Measurements from ENCODE around the gene F2. TPM values are rescaled to one million over a fixed set of nuclear protein-coding genes. Genes with fewer than 3 reads are reported as not detected.

F2 gene
- total RNA-seq, 2 donors from 2014 or later: 0.89 to 1.5 TPM

GRCh38 chr11:46726206-46726862, 7.3 kb downstream of the F2 start:
- H3K36me3 ChIP-seq (ENCODE audit: control insufficient read depth, insufficient read depth, low read length): no peaks in the 10 kb centered on the region
- WGBS, 2 experiments (ENCODE audit: insufficient coverage in 1 of 2, insufficient read length in 1 of 2): 95% methylated on average over 22 to 26 of the region's 26 CpGs
- no peak overlapping the region for H3K9ac ChIP-seq (ENCODE audit: extremely low read depth, low read length, poor library complexity, severe bottlenecking)
- H3K9me3 ChIP-seq (ENCODE audit: control insufficient read depth, low read length): no peaks in the 10 kb centered on the region
- no peak overlapping the region for H3K4me3 ChIP-seq (ENCODE audit: low read length)
- H3K27ac ChIP-seq (ENCODE audit: low read depth, low read length): no peak overlapping the region
- Mint-ChIP-seq H3K4me3 (no peak overlapping the region), H3K4me1 (no peaks in the 10 kb centered on the region), H3K27me3 (ENCODE audit: insufficient read depth) (no peaks in the 10 kb centered on the region), H3K27ac (no peak overlapping the region), H3K9me3 (no peaks in the 10 kb centered on the region), H3K36me3 (ENCODE audit: low read depth) (no peaks in the 10 kb centered on the region)
- H3K27me3 ChIP-seq (ENCODE audit: control insufficient read depth, insufficient read depth, low read length, poor library complexity, severe bottlenecking): no peaks in the 10 kb centered on the region
- H3K4me1 ChIP-seq (ENCODE audit: control insufficient read depth, insufficient read depth, low read length): no peaks in the 10 kb centered on the region
- no peak for TF ChIP-seq CTCF (conservative IDR thresholded peaks at IDR 0.05)
- no peak for DNase-seq

GRCh38 chr11:46727952-46728658, 9.1 kb downstream of the F2 start:
- WGBS, 2 experiments (ENCODE audit: insufficient coverage in 1 of 2, insufficient read length in 1 of 2): 95 to 96% methylated on average over 14 to 17 of the region's 17 CpGs
- Histone ChIP-seq H3K27me3 (ENCODE audit: control insufficient read depth, insufficient read depth, low read length, poor library complexity, severe bottlenecking) (no peaks in the 10 kb centered on the region), H3K27ac (ENCODE audit: low read depth, low read length) (no peak overlapping the region), H3K9me3 (ENCODE audit: control insufficient read depth, low read length) (no peaks in the 10 kb centered on the region), H3K4me3 (ENCODE audit: low read length) (no peak overlapping the region), H3K4me1 (ENCODE audit: control insufficient read depth, insufficient read depth, low read length) (no peaks in the 10 kb centered on the region), H3K9ac (ENCODE audit: extremely low read depth, low read length, poor library complexity, severe bottlenecking) (no peak overlapping the region), H3K36me3 (ENCODE audit: control insufficient read depth, insufficient read depth, low read length) (no peaks in the 10 kb centered on the region)
- Mint-ChIP-seq H3K27me3 (ENCODE audit: insufficient read depth) (no peaks in the 10 kb centered on the region), H3K9me3 (no peaks in the 10 kb centered on the region), H3K4me3 (no peak overlapping the region), H3K36me3 (ENCODE audit: low read depth) (no peaks in the 10 kb centered on the region), H3K27ac (no peak overlapping the region), H3K4me1 (no peaks in the 10 kb centered on the region)
- TF ChIP-seq CTCF (conservative IDR thresholded peaks at IDR 0.05): no peak
- no peak for DNase-seq

- H3K27me3 ChIP-seq (ENCODE audit: control insufficient read depth, insufficient read depth, low read length, poor library complexity, severe bottlenecking): no peaks in the 10 kb centered on the region
- H3K9me3 Mint-ChIP-seq: no peaks in the 10 kb centered on the region
- H3K36me3 Mint-ChIP-seq (ENCODE audit: low read depth): no peaks in the 10 kb centered on the region
- DNase-seq: no peak
- no peaks in the 10 kb centered on the region for H3K4me1 ChIP-seq (ENCODE audit: control insufficient read depth, insufficient read depth, low read length)
- H3K27ac Mint-ChIP-seq: no peak overlapping the region
- H3K4me1 Mint-ChIP-seq: no peaks in the 10 kb centered on the region
- no peak overlapping the region for H3K4me3 Mint-ChIP-seq
- no peak overlapping the region for H3K27ac ChIP-seq (ENCODE audit: low read depth, low read length)
- no peak overlapping the region for H3K9ac ChIP-seq (ENCODE audit: extremely low read depth, low read length, poor library complexity, severe bottlenecking)
- 94% methylated on average over 3 to 8 of the region's 9 CpGs for WGBS, 2 experiments (ENCODE audit: insufficient coverage in 1 of 2, insufficient read length in 1 of 2)
- no peaks in the 10 kb centered on the region for H3K9me3 ChIP-seq (ENCODE audit: control insufficient read depth, low read length)
- no peaks in the 10 kb centered on the region for H3K27me3 Mint-ChIP-seq (ENCODE audit: insufficient read depth)
- no peak for TF ChIP-seq CTCF (conservative IDR thresholded peaks at IDR 0.05)
- no peak overlapping the region for H3K4me3 ChIP-seq (ENCODE audit: low read length)
- no peaks in the 10 kb centered on the region for H3K36me3 ChIP-seq (ENCODE audit: control insufficient read depth, insufficient read depth, low read length)
These were observed 9.6 kb downstream of the F2 start for GRCh38 chr11:46728659-46729040.
